Epithelial cell of prostate (primary cell): ENCODE results near the gene SPAG6.
A peak's percentile ranks its signal among the peaks of the same experiment; 100 is the strongest.
"Not testable (repeated sequence)": the region's sequence is repeated elsewhere in the genome, so short reads cannot be mapped to it uniquely, and the experiment has no call there.

Experiments
- DNase-seq: peaks from one replicate; pipeline ENCODE4 v3.0.0-alpha.2; 2011; ENCODE audit warnings: low read depth, low spot score
- H3K27ac ChIP-seq: fragments of 450-650 bp; 2 replicates; pipeline ENCODE4 v1.5.1; 2017; ENCODE audit warnings: mild to moderate bottlenecking

SPAG6 gene

GRCh38 chr10:22367471-22367870, 22.2 kb downstream of the SPAG6 start:
- H3K27ac ChIP-seq = no peak overlapping the region

GRCh38 chr10:22368402-22368801, 23.1 kb downstream of the SPAG6 start:
- no peak for DNase-seq
- no peak overlapping the region for H3K27ac ChIP-seq

More at GRCh38 chr10:22367471-22367870, 22.2 kb downstream of the SPAG6 start:
- no peak for DNase-seq

- no peak overlapping the region for H3K27ac ChIP-seq
- no peak for DNase-seq
These were observed 23.7 kb downstream of the SPAG6 start for GRCh38 chr10:22368981-22369380.

GRCh38 chr10:22369434-22370072, 24.3 kb downstream of the SPAG6 start:
- DNase-seq = peak; percentile 10
- H3K27ac ChIP-seq = no peak overlapping the region

- no peak for DNase-seq
- H3K27ac ChIP-seq = no peak overlapping the region
These were observed 25.0 kb downstream of the SPAG6 start for GRCh38 chr10:22370320-22370719.

- no peak for DNase-seq
- H3K27ac ChIP-seq = no peak overlapping the region
These were observed 27.0 kb downstream of the SPAG6 start for GRCh38 chr10:22372298-22372697.

GRCh38 chr10:22372917-22373316, 27.6 kb downstream of the SPAG6 start:
- no peak overlapping the region for H3K27ac ChIP-seq
- DNase-seq = no peak

- H3K27ac ChIP-seq = no peak overlapping the region
- DNase-seq = no peak
These were observed 29.3 kb downstream of the SPAG6 start for GRCh38 chr10:22374489-22375126.

GRCh38 chr10:22379059-22379458, 33.8 kb downstream of the SPAG6 start:
- no peak overlapping the region for H3K27ac ChIP-seq
- no peak for DNase-seq

GRCh38 chr10:22381262-22381661, 36.0 kb downstream of the SPAG6 start:
- no peak for DNase-seq
- H3K27ac ChIP-seq = no peak overlapping the region

- no peak overlapping the region for H3K27ac ChIP-seq
- DNase-seq = no peak
These were observed 41.2 kb downstream of the SPAG6 start for GRCh38 chr10:22386503-22386902.

GRCh38 chr10:22389856-22390589, 44.7 kb downstream of the SPAG6 start:
- no peak for DNase-seq
- H3K27ac ChIP-seq = no peak overlapping the region

- no peak overlapping the region for H3K27ac ChIP-seq
- no peak for DNase-seq
These were observed 46.3 kb downstream of the SPAG6 start for GRCh38 chr10:22391600-22391999.

GRCh38 chr10:22396195-22396594, 50.9 kb downstream of the SPAG6 start:
- not testable (repeated sequence) for DNase-seq, H3K27ac ChIP-seq

- not testable (repeated sequence) for H3K27ac ChIP-seq, DNase-seq
These were observed 61.6 kb downstream of the SPAG6 start for GRCh38 chr10:22406916-22407315.

- H3K27ac ChIP-seq = no peak overlapping the region
- DNase-seq = no peak
These were observed 65.1 kb downstream of the SPAG6 start for GRCh38 chr10:22410394-22410793.

GRCh38 chr10:22410846-22411245, 65.5 kb downstream of the SPAG6 start:
- no peak for DNase-seq
- no peak overlapping the region for H3K27ac ChIP-seq

- no peak for DNase-seq
- no peak overlapping the region for H3K27ac ChIP-seq
These were observed 68.8 kb downstream of the SPAG6 start for GRCh38 chr10:22414146-22414545.

- H3K27ac ChIP-seq = no peak overlapping the region
- no peak for DNase-seq
These were observed 69.8 kb downstream of the SPAG6 start for GRCh38 chr10:22415072-22415471.

- DNase-seq = no peak
- no peak overlapping the region for H3K27ac ChIP-seq
These were observed 72.5 kb downstream of the SPAG6 start for GRCh38 chr10:22417736-22418268.
